ENCODE data around the gene POGLUT3. TPM values are rescaled to one million over a fixed set of nuclear protein-coding genes. Genes with fewer than 3 reads are reported as not detected.

POGLUT3 gene, protein sequence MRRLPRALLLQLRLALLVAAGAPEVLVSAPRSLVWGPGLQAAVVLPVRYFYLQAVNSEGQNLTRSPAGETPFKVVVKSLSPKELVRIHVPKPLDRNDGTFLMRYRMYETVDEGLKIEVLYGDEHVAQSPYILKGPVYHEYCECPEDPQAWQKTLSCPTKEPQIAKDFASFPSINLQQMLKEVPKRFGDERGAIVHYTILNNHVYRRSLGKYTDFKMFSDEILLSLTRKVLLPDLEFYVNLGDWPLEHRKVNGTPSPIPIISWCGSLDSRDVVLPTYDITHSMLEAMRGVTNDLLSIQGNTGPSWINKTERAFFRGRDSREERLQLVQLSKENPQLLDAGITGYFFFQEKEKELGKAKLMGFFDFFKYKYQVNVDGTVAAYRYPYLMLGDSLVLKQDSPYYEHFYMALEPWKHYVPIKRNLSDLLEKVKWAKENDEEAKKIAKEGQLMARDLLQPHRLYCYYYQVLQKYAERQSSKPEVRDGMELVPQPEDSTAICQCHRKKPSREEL
- 10 to 100 TPM; 56.2 to 77.8 (median 68.9) TPM for polyA plus RNA-seq (ENCODE audit: insufficient read depth in 1 of 5, insufficient read length in 5 of 5, low replicate concordance in 1 of 5)
- long read RNA-seq, donor 1, full-length matches to known transcripts, result 26 of 63 reads
- long read RNA-seq, donor 1, partial matches to known transcripts, result 37 of 63 reads
- long read RNA-seq, donor 1, other reads (novel, unspliced or antisense), result 0 of 63 reads
- long read RNA-seq, donor 2, full-length matches to known transcripts, result 13 of 27 reads
- long read RNA-seq, donor 2, partial matches to known transcripts, result 14 of 27 reads
- long read RNA-seq, donor 2, other reads (novel, unspliced or antisense), result 0 of 27 reads
- long read RNA-seq, donor 3, full-length matches to known transcripts, result 11 of 28 reads
- long read RNA-seq, donor 3, partial matches to known transcripts, result 17 of 28 reads
- long read RNA-seq, donor 3, other reads (novel, unspliced or antisense), result 0 of 28 reads
- long read RNA-seq, donor 4, full-length matches to known transcripts, result 13 of 31 reads
- long read RNA-seq, donor 4, partial matches to known transcripts, result 18 of 31 reads
- long read RNA-seq, donor 4, other reads (novel, unspliced or antisense), result 0 of 31 reads
- long read RNA-seq, donor 5, full-length matches to known transcripts, result 20 of 57 reads
- long read RNA-seq, donor 5, partial matches to known transcripts, result 37 of 57 reads
- long read RNA-seq, donor 5, other reads (novel, unspliced or antisense), result 0 of 57 reads
- long read RNA-seq, donor 6, full-length matches to known transcripts, result 18 of 43 reads
- long read RNA-seq, donor 6, partial matches to known transcripts, result 25 of 43 reads
- long read RNA-seq, donor 6, other reads (novel, unspliced or antisense), result 0 of 43 reads
- long read RNA-seq, donor 7, full-length matches to known transcripts, result 19 of 26 reads
- long read RNA-seq, donor 7, partial matches to known transcripts, result 7 of 26 reads
- long read RNA-seq, donor 7, other reads (novel, unspliced or antisense), result 0 of 26 reads
- long read RNA-seq, donor 8, full-length matches to known transcripts, result 6 of 13 reads
- long read RNA-seq, donor 8, partial matches to known transcripts, result 7 of 13 reads
- long read RNA-seq, donor 8, other reads (novel, unspliced or antisense), result 0 of 13 reads

DNA sequence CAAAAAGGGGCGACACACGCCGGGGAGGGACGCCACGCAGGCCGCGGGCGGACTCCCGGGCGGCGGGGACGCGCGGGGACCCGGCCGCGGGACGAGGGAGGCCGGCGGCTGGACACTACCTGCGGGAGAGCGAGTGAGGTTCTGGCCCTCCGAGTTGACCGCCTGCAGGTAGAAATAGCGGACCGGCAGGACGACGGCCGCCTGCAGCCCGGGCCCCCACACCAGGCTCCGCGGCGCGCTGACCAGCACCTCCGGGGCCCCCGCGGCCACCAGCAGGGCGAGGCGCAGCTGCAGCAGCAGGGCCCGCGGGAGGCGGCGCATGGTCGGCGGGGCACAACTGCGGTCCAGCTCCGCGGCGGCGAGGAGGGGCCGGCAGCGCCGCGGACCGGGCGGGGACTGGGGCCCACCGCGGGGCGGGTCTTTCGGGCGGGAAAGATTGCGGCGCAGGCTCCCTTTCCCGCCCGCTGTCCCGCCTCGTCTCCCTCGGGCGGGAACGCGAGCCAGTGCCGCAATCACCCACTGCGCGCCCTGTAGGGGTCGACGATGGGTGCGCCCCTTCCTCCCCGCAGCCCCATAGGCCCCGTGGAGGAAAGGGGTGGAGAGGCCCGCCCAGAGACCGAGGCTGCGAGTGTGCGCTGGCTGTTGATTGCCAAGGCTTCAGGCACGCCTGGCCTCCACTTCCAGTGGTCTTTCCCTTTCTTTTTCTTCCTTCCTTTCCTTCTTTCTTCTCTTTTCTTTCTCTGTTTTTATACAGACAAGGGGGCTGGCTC is at the start of gene POGLUT3:
POGLUT3 (minus strand) TSS at position 339 of the 770 bp plus-strand sequence; CDS start at position 321, 18 bp downstream.
- DNase-seq, result peak; percentile 72 to 78

DNA sequence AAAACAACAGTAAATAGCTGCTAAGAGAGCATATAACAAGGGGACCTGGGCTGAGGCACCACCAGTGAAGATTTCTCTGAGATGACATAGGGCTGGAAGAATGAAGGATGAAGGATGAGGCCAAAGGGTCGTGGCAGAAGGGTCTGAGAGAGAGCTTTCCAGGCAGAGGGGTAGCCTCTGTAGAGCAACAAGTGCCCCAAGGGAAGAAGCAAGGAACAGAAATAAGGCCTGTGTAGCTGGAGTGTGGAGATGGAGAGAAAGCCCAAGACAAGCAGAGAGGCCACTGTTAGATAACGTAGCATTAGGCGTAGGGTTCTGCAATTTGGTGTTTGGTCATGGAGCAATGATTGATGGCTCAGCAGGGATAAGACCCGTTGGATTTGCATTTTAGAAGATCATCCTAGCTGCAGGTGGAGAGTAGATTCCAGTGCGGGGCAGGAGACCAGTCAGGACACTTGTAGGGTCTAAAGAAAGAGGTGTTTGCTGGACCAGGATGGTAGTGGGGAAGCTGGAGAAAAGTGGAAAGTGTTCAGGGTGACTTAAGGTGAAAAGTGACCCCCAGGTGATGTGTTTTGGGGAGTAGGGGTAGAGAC is 47.8 kb upstream of the POGLUT3 start:
- DNase-seq, result no peak

DNA sequence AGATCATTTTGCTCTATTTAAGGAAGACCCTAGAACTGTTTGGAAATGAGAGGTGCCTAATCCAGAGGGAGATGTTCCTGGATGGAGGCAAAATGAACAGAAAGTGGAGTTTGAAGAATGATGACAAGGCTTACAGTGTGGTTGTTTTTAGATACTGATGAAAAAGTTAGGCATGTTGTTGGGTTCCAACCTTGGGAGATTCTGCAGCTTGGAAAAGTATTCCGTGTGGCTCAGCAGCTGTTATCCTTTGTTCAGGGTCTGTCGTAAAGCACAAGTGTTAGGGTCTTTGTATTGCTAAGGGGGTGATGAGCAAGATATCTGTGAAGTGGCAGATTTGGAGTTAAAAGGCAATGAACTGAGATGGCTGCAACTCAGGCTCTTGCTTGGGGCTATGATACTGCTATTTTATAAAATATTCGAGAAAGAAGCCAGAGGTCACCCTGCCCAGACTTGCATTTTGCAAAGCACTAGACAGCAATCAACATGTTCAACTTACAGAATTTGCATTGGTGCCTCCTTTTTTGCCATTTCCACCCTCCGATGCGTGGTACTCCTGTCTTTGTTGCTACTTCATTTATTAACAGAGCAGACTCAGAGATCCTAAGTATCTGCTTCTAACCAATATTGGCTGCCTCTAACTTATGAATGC is 45.3 kb upstream of the POGLUT3 start:
- DNase-seq, result no peak

DNA sequence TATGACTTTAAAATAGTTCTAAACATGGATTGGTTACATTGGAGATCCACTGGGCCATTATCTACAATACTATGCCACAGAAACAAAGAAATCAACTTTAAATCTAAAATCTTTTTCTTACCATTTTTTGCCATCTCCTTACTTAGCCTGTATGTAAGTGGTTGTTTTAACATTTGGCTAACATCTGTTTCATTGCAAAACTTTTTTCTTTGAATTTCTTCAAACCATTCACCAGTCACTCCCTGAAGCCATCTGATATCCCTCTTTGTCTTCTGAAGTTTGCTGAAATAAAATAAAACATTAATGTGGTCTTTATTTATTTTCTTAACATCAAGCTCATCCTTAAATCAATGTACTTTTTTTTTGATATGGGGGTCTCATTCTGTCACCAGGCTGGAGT is 43.3 kb upstream of the POGLUT3 start:
- DNase-seq, result no peak

DNA sequence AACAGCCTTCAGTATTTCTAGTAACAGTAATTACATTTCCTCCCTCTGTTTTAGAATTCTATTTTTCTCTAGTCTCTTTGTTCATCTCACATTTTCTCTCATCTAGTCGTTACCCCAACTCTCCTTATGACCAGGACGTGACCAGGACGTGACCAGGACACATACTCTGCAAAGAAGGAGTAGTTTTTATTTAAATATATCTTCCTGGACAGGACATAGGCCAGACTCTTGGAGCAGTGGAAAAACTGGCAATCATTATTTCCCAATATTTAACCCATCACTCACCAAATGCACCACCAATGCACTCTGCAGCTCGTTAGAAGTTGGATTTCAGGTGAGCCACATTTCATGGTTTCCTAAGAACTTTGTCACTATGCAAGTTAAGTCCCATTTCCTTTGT is 40.3 kb upstream of the POGLUT3 start:
- DNase-seq, result no peak

DNA sequence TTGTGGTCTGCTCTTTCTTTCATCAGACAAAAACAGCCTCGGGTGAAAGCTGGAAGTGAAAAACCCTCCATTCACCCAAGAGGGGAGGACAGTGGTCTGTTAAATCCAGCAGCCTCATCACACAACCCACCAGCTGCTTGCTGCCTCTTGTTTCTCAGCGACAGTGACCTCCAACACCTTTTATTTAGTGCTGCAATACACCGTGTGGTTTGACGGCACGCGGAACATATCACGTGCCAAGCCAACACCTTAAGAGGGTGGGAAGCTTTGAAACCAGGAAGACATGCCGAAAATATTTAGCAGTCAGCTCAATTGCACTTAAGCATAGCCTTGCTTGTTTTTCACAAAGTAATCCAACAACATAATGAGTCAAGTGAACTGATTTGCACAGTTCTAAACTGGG is 39.8 kb upstream of the POGLUT3 start:
- peak; percentile 36 to 43 for DNase-seq

DNA sequence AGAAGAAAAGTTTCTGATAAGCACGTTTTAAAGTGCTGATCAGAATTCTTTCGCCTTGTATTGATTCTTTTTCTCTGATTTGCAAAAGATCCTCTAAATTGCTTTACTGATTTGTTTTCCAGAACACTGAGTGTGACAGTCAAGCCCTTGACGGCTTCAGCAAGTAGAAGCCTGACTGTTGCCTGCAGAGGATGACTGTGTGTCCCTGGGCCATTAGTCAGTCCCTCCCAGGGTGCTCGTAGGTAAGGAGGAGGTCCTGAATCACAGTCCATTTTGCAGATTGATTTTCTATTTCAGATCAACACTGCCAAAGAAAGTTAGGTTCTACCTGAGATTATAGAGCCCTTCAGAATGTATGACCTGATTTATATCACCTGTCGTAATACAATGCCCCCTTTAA is 38.6 kb upstream of the POGLUT3 start:
- DNase-seq, result no peak

DNA sequence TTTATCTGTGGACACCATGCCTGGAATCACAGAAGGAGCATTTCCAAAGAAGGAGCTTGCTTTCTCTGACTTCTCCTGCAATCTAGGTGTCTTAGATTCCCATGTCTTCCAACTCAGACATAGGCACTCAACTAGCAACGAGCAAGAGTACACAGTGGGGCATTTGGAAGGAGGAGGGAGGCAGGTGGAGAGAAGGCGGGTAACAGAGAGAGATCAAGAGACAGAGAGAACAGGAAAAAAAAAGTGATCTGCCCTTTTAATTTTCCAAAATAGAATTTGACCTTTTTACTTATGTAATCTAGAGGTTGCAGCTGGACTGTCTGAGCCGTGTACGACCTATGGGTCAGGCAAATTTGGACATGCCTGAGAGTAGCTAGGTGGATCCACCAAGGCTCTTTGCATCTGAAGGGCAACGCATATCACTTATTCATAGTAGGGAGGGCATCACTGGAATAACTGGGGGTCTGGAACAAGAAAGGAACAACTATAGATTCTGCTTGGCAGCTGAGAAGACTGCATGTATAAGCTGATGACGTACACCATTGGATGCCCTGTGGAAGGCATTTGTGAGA is 37.3 kb upstream of the POGLUT3 start:
- DNase-seq, result no peak

DNA sequence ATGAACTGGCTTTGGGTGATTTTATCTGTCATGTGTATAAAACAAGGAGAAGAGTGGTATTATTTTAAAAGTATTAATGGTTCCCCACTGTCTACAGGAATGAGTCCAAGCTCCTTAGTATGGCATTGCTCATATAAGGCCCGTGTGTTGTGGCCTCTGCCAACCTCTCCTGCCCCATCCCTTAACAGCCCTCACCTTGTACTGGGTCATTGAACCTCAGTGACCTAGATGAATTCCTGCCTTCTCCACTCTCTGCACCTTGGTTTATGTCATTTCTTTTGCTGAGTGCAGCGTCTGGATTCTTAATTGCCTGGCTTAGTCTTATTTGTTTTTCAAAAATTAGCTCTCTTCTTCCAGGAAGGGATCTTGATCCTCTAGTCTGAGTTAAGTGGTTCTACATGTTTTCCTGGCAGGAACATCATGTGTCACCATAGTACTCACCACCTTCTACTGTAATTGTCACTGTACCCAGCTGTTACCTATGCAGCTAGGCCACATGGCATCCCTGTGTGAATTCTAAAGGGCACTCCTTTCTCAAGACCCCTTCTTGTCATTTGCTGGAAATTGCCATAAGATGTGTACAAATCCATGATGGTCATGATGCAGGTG is 36.2 kb upstream of the POGLUT3 start:
- DNase-seq, result no peak

DNA sequence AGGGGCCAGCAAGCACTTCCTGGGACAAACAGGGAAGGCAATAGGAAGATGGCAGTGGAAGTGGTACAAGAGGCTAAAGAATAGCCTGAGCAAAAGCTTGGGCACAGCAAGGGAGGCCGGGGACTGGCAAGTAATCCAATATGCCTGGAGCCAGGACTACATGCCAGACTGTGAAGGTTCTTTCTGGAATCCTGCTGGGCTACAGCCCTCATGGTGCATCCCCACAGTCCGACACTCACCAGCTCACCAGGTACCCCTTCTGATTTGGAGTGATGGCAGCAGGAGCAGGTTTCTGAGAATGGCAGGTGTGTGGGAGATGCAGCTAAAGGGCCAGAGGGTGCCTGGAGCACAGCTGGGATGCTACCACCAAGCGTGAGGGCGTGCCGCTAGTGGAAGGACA is 32.2 kb upstream of the POGLUT3 start:
- no peak for DNase-seq

DNA sequence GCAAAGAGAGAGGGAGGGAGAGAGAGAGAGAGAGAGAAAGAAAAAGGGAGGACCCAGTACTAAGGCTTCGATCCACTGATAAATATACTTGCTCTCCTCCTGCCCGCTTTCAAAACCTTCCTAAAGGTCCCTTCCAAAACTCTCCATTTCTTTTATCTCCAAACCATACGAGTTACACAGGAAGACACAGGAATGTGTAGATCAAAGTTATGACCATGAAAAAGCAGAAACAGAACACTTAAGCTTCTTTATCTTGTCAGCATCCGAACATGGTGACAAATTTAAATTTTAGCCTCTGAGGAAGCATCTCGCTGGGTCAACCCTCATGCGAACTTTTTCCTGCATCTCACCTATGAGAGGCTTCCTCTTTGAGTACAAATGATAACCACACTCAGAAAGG is 29.2 kb upstream of the POGLUT3 start:
- DNase-seq, result no peak

DNA sequence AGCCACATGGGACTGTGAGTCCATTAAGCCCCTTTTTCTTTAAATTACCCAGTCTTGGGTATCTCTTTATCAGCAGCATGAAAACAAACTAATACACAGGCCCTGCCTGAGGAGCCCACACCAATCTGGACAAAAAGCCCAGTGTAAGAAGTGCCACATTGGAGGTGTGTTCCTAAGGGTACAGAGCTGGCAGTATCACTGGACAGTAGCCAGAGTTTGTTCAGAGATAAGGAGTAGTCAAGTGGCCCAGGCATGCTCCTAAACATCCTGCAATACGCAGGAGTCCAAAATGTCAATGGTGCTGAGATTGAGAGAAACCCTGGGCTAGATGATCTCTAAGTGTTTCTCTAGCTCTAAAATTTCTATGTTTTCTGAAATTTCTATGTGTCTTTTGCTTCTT is 27.0 kb upstream of the POGLUT3 start:
- no peak for DNase-seq

DNA sequence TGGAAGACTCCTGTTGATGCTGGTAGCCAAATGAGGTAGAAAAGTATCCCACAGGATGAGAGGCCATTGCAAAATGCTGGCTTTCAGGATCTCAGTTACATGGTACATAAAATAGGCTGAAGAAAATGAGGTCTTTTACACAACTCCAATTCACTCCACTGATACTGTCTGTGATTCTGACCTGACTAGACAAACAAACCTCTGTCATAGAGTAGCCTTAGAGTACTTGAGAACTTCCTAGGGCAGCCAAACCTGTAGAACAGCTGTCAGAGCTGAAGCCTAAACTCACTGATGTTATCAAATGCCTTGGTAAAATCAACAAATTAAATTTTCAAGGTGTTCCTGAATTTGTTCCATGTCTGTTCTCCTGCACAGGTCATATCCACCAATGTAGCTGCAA is 26.2 kb upstream of the POGLUT3 start:
- no peak for DNase-seq

DNA sequence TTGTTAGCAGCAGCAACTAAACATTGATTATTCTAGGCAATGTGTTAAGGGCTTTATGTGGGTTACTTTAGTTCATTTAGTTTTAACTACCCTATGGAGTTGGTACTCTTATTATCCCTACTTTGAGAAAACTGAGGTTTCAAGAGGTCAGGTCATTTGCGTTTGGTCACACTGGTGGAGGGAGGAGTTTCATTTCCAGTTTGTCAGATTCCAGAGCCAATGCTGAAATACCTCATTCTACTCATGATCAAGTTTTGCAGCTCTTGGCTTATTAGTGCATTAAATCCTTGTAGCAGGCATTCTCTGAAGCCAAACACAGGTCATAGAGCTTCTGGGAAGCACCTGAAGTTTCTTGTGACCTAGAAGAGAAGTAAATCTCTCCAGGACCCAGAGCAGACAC is 24.1 kb upstream of the POGLUT3 start:
- DNase-seq, result no peak

DNA sequence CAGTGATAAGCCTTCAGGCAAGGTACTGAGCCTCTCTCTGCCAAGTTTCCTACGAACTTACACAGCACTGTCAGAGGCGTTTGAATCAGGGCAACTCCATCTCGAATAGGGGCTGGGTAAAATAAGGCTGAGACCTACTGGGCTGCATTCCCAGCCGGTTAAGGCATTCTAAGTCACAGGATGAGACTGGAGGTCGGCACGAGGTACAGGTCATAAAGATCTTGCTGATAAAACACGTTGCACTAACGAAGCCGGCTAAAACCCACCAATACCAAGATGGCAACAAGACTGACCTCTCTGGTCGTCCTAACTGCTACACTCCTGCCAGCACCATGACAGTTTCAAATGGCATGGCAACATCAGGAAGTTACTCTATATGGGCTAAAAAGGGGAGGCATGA is 20.4 kb upstream of the POGLUT3 start:
- no peak for DNase-seq

DNA sequence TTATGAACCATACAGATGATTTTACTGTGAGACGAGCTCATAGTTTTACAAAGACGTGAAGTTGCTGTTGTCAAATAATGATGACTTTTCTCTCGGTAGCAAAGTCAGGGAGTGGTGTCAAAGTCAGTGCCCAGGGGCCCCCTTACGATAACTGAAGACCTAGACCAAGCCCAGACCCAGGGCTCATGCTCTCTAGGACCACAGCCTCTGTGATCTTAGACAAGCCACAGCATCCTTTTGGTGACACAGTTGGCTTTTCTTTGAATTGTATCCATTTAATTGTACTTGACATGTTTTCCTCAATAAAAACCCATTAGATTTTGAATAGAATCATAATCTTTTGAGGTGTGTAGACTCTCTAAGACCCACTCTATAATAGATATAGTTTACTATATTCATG is 17.9 kb upstream of the POGLUT3 start:
- no peak for DNase-seq

DNA sequence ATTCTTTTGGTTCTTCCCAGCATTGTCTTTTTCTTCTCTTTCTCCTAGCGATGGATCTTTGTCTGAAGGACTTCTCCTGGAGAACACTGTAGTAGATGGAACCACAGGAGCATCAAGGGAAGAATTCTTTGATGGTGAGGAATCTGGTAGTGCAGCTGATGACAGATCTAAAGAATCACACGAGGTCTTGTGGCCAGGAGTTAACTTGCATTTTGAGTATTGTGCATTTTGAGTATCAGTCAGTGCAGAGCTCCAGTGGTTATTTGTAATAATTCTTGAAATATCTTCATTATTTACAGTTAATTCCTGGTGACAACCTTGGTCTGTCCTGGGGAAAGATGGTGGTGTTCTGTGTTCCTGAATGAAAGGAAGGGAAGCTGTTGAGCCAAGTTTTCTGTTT is 14.5 kb upstream of the POGLUT3 start:
- DNase-seq, result no peak

DNA sequence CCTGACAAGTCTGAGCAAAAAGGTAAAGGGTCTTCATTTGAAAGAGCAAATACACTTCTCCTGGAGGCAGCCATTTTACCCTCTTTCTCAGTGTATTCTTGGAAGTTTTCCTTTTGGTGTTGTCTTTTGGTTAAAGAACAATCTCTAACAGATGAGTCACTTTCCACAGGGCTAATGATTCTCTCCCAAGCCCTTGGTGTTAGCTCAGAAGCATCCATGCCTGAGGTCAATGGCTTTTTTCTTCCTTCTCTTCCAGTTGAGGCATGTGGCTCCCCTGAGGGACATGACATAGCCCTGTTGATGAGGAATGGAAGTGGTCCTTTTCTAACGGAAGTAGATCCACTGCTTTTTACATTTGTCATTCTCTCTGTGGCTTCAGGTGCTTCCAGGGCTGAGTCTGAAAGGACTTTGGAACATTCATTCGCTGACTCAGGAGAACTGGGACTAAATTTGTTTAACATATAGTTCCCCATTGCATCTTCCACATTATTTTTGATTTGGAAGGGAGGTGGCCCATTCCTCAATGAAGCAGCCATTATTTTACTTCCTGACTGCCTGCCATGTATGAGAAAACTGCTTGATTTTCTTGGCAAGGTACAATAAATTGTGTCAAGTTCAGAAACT is 13.8 kb upstream of the POGLUT3 start:
- DNase-seq, result no peak

Measured in right lung (tissue), 10 donors.